GM03348 (cell line): ENCODE measurements around the gene TTC9B.

Source experiments
- DNase-seq: peaks from one replicate; pipeline ENCODE4 v3.0.0; 2012; ENCODE audit warnings: low spot score

TTC9B gene

DNA sequence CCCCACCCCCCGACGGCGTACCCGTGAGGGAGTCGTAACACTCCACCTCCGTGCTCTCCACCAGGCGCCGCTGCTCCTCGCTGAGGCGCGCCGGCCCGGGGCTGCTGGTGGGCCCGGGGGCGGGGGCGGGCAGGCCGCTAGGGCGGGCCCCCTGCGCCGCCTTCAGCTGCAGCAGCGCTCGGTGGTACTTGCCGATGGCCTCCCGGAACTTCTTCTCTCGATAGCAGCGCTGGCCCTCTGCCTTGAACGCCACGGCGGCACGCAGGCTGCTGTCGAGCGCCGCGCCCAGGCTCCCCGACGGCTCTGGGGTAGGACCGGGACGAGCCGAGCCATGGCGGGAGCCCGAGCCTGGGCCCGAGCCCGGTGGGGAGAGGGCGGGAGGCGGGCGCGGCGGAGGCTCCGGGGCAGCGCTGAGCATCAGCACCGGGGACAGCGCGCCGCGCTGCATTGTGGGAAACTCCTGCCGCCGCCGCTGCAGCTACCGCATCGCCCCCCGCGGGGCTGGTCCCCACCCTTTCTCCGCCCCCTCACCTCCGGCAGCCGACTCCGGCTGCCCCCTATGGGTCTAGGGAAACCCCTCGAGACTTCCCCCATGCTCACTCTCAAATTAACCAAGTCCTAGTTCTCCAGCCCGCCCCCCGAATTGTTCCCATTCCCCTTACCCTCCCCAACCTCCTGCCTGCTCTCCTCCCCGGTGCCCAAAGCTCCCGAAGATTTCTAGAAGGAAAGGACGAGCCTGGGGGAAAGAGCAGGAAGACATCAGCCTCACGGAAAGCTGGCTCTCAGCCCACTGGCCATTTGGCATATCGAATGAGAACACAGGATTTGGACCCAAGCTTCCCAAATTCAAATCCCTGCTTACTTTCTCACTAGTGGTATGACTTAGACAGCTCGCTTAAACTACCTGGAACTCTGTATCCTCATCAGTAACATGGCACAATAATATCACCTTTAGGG is at the start of gene TTC9B:
Gene TTC9B, minus strand, starts transcription at position 451 of the 957 bp plus-strand sequence. Its CDS starts 3 bp downstream, at position 448.
- peak; percentile 74 for DNase-seq

- DNase-seq, result no peak
These were observed 49.4 kb upstream of the TTC9B start for GRCh38 chr19:40267601-40267997.

DNA sequence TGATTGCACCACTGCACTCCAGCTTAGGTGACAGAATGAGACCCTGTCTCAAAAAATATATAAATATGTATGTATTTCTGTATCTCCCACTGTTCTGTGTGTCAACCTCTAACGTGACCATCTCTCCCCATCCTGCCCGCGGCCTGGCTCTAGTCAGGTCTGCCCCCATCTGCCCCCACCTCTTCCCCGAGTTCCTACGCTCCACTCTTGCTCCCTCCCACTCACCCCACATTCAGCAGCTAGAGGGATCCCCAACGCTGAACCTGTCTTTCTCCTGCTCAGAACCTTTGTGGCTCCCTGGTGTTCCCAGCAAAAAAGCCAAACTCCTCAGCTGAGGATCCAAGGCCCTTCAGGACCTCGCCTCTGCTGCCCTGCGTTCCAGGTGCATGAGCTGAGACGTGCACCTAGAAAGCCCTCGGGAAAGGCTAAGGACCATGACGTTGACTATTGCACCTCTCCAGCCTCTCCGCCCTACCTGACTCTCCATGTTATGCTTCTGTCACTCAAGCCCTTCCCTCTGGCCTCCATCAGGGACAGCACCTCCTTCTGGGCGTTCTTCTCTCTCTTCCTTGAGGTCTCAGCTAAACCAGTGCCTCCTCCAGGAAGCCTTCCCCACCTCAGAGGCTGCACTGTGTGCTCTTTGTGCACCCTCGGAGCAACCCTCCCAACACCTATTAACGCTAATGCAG is 48.9 kb upstream of the TTC9B start:
- DNase-seq, result no peak

DNA sequence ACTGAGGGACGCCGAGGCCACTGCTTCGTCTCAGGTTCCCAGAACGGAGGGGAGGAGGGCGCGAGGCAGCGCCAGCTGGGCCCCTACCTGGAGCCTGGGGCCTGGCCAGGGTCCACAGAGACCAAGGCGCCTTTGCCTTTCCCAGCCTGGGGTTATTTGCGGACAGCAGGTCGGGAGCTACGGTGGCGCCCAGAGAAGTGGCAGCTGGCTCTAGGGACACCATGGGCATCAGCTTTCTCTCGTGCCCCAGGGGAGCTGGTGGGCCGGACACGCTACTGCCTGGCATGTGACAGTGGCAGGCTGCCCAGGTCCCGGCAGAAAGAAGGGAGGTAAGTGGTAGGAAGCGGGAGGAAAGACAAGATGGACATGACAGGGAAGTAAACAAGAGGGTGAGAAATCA is 47.9 kb upstream of the TTC9B start:
- no peak for DNase-seq

DNA sequence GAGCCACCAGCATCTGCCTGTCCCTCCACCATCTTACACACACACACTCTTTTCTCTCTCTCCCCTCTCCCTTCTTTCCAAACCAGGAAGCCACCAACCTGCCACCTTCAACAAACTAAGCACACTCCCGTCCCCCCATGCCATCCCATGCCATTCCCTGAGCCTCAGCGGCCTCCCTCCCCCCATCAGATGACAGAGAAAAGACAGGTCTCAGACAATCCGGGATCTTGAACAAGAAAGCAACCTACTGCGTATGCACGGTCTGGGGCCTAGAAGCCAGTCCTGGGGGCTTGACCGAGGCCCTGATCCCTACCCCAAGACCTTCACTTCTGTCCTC is 47.5 kb upstream of the TTC9B start:
- DNase-seq, result no peak

DNA sequence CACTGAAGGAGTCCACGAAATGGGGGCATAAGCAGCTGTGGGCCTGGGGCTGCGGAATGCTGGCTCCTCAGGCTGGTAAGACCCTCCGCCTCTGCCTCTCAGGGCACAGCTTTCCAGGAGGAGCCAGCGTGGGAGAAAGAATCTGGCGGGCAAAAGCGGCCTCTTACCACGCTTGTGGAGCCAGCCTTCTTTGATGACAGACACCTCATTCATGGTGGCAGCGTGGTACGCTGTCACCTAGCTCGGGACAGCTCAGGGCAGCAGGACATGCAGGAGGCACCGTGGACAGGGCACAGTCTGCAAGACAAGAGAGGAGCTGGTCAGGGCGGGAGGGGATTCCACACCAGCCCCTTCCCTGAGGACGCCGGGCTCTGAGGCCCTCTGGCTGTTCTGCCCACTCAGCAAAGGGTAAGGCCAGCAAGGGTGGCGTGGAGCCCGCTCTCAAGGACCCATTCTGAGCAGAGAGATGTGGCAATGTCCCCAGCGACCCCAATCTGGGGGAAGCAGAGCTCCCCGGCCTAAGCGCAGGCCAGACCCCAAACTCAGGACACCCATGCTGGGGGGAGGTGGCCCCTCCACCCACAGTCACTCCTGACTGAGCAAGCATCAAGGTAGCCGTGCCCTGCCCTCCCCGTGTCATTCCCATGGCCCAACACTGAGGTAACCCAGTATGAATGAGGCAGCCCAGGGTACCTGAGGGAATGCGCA is 47.0 kb upstream of the TTC9B start:
- DNase-seq, result no peak

- DNase-seq, result no peak
These were observed 46.3 kb upstream of the TTC9B start for GRCh38 chr19:40264314-40265054.

- no peak for DNase-seq
These were observed 45.5 kb upstream of the TTC9B start for GRCh38 chr19:40263440-40264313.

DNA sequence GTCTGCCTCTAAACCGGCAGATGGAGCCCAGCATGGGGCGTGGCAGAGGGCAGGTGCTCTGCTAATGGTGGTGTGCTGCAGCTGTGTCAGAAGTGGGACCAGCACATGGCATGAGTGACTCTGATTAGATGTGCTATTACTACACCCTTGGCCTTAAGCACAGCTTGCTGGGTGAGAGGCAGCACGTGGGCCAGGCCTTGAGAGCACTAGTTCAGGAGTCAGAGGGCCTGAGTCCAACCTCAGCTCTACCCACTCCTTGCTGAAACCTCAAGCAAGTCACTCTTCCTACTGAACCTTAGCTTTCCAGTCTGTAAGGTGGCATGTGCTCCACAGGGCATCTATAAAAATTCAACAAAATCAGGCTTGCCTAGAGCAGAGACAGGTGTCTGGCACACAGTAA is 44.2 kb upstream of the TTC9B start:
- DNase-seq, result no peak

DNA sequence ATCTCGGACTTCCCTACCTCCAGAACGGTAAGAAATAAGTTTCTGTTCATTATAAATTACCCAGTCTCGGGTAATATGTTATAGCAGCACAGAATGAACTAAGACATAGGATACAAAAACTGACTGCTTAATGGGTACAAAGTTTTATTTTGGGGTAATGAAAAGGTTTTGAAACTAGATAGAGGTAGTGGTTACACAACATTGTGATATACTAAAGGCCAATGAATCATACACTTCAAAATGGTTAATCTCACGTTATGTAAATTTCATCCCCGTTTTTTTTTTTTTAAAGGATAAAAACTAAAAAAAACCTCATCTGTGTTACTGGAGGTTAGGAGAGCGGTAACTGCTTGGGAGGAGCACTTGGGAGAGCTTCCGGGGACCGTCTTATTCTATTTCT is 43.4 kb upstream of the TTC9B start:
- DNase-seq, result no peak

GRCh38 chr19:40257096-40257517 is 38.9 kb upstream of the TTC9B start:
- no peak for DNase-seq

DNA sequence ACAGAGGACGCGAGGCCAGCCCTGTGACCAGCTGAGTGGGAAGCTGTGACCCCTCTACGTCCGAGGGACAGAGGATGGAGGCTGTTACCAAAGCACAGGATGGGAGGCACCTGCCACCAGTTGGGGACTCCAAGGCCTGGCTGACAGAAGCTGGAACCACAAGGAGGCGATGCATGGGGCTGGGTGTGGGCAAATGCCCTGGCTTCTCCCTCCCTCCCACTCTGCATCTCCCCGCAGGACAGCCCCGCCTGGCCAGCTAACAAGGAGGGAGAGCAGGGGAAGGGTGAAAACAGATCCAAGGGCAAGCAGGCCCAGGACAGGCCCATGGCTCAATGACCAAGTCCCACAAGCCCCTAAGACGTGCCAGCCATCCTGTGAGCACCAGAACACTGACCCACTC is 38.3 kb upstream of the TTC9B start:
- no peak for DNase-seq

DNA sequence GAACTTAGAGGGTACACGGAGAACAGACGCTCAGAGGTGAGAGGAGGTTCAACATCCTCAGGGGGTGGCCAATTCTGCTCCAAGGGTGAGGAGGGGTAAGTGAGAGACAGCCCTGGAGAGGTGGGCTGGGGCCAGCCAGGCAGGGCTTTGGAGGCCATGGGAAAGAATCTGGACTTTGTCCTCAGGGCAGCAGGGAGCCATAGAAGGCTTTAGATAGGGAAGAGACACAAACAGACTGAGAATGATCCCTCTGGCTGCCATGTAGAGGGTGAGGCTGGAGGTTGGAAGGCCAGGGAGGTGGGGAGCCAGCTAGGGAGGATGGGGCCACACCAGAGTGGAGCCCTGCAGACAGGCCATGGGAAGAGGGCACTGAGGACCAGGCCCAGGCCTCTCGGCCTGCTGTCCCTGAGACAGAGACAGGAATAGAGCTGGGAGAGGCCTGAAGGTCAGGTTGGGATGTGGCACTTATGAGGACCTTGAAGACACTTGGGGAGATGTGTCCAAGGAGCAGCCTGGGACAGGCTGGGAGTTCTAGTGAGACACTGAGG is 37.5 kb upstream of the TTC9B start:
- no peak for DNase-seq

DNA sequence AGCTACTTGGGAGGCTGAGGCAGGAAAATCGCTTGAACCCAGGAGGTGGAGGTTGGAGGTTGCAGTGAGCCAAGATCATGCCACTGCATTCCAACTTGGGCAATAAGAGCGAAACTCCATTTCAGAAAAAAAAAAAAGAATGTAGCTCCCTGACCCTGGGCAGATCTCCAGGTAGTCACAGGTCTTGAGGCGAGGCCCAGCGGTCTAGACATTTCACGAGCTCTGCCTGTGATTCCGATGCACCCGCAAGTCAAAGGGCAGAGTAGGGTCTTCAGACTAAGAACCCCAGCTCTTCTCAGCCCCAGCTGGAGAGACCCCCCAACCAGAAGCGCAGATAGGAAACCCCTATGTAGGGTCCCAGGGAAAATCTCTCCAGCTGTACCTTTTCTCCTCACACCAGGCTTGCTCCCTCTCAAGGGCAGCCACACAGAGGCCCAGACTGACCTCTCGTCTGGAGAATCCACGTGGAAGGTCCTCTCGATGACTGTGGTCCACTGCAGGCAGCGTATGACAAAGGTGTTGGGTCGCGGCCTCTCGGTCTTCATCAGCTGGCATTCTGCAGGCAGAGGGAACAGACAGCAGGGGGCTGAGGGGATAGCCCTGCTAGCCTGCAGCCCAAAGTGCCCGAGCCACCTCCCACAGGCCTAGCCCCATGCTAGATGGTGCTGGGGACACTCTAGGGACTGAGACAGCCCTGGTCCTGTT is 36.7 kb upstream of the TTC9B start:
- DNase-seq, result no peak

- DNase-seq, result no peak
These were observed 35.5 kb upstream of the TTC9B start for GRCh38 chr19:40253611-40254092.

GRCh38 chr19:40252395-40252794 is 34.2 kb upstream of the TTC9B start:
- no peak for DNase-seq

DNA sequence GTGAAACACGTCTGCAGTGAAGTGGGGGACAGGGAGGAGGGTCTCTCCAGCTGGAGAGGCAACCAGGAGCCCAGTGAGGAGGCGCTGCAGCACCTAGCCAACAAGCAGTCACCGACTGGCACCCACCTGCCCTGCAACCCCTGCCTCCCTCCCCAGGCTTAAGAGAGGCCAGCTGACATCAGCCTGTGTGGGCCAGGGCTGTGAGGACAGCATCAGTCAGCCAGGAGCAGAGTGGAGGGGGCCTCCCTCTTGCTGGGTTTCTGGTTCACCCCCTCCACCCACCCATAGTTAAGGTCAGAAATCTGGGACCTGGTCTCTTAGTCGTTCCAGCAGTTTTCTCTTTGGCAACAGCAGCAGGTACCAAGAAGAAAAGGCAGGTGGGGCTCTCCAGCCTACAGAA is 33.8 kb upstream of the TTC9B start:
- DNase-seq, result no peak

GRCh38 chr19:40251244-40251643 is 33.1 kb upstream of the TTC9B start:
- no peak for DNase-seq

GRCh38 chr19:40249781-40250180 is 31.6 kb upstream of the TTC9B start:
- no peak for DNase-seq

DNA sequence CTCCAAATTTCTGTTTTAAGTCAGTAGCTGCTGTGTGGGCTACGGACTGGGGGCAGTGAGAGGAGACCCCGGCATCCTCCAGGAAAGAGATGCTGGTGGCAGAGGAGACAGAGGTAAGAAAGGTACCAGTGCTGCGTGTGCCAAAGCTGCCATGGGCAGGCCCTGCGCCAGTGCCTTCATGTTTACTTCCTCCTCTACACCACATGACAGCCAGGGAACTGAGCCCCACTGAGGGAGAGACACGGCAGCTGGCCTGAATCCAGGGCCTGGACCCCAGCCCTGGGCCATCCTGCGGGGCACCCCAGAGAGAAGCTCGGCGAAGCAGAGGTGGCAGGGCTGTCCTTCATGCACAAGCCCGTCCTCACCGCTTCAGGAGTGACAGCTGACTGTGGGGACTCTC is 31.0 kb upstream of the TTC9B start:
- DNase-seq, result no peak
